Activated CD4-positive, alpha-beta memory T cell treated with anti-CD3 and anti-CD28 coated beads for 36 hours (primary cell): ENCODE measurements around the gene NSUN6. TPM values are rescaled to one million over a fixed set of nuclear protein-coding genes. Genes with fewer than 3 reads are reported as not detected.

ENCODE experiments used
- CTCF ChIA-PET: fragments of 350-600 bp; sonication (Branson Sonifier 250); formaldehyde crosslinking; loops from one replicate; lab custom pipeline; 2021; ENCODE audit warnings: antibody characterized with exemption, inconsistent platforms; lab: Charles Lee
- POLR2A ChIA-PET: fragments of 350-600 bp; sonication (Branson Sonifier 250); formaldehyde crosslinking; loops from one replicate; lab custom pipeline; 2021; ENCODE audit warnings: antibody characterized with exemption; lab: Charles Lee
- DNase-seq: peaks from one replicate; pipeline ENCODE4 v3.0.0-alpha.2; 2020
- H3K27ac Mint-ChIP-seq: one replicate; pipeline ENCODE4 v1.8.0; 2021; ENCODE audit warnings: mixed read lengths
- H3K27me3 Mint-ChIP-seq: one replicate; pipeline ENCODE4 v1.8.0; 2021; ENCODE audit warnings: mixed read lengths
- H3K36me3 Mint-ChIP-seq: one replicate; pipeline ENCODE4 v1.8.0; 2021; ENCODE audit warnings: mixed read lengths
- H3K4me1 Mint-ChIP-seq: one replicate; pipeline ENCODE4 v1.8.0; 2021; ENCODE audit warnings: low read depth, mixed read lengths
- H3K4me3 Mint-ChIP-seq: one replicate; pipeline ENCODE4 v1.8.0; 2021; ENCODE audit warnings: mild to moderate bottlenecking, mixed read lengths
- H3K9me3 Mint-ChIP-seq: one replicate; pipeline ENCODE4 v1.8.0; 2021; ENCODE audit warnings: mixed read lengths
- intact Hi-C: fragments of 100-400 bp; cut with micrococcal nuclease; formaldehyde crosslinking; loops from one replicate; pipeline ENCODE4 v1.15.1; 2023
- total RNA-seq, 2 experiments: library from RNA; stranded (reverse); gene quantifications; one replicate each; pipeline ENCODE4 v1.2.3, GENCODE V29; 2021

Gene NSUN6
- total RNA-seq, 2 experiments from 2014 or later, result 12.6 to 15.0 TPM

DNA sequence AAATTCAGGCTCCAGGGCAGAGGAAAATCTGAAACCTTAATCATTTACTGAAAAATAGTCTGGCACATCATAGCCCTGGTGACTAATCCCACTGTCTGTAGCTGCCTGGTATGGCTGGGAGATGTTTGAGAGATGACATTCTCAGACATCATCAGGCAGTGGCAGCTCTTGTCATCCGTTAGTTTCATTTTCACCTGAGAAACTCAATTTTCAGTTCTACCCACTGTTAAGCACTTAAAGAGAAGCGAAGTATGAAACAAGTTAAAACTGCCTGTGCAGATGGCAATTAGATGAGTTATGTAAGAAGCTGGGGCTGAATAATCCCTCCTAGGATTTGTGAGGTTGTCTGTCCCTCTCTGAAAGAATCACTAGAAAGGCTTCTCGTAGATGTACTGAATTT lies 150.2 kb downstream of the NSUN6 start:
- DNase-seq, result peak; percentile 18
- POLR2A ChIA-PET, result interaction anchor here (0.7 kb wide), 1 partner anchor 59 kb away, joined by 3 read pairs; no protein-coding TSS in a partner anchor
- Mint-ChIP-seq H3K9me3 (no peaks in the 10 kb centered on the region), H3K4me1 (peaks cover 10% of the 10 kb centered on the region), H3K36me3 (no peaks in the 10 kb centered on the region), H3K27me3 (peaks cover 1% of the 10 kb centered on the region), H3K4me3 (no peak overlapping the region), H3K27ac (no peak overlapping the region)
- intact Hi-C loops, result loop anchor here (2.0 kb wide), 1 partner anchor 148 kb away; no protein-coding TSS in a partner anchor
- CTCF ChIA-PET, result no interaction called here

DNA sequence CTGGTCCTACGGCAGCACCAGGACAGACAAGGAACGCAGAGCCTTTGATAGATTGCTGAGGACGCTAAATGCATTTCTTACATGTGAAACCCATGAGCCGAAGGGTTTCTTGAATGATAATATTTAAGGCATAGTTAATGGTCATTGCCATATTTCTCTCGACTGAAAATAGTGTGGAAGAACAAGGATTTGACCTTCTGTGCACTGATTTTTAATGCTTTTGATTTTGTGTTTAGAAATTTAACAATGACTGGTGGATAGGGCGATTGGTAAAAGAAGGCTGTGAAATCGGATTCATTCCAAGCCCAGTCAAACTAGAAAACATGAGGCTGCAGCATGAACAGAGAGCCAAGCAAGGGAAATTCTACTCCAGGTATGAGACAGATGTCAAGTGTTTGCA lies 150.8 kb downstream of the NSUN6 start:
- ChIA-PET POLR2A (no interaction called here), CTCF (no interaction called here)
- Mint-ChIP-seq H3K27ac (no peak overlapping the region), H3K4me3 (no peak overlapping the region), H3K4me1 (peaks cover 10% of the 10 kb centered on the region), H3K36me3 (no peaks in the 10 kb centered on the region), H3K9me3 (no peaks in the 10 kb centered on the region), H3K27me3 (peaks cover 1% of the 10 kb centered on the region)
- intact Hi-C loops, result loop anchor here (2.0 kb wide), 1 partner anchor 148 kb away; no protein-coding TSS in a partner anchor
- DNase-seq, result no peak

DNA sequence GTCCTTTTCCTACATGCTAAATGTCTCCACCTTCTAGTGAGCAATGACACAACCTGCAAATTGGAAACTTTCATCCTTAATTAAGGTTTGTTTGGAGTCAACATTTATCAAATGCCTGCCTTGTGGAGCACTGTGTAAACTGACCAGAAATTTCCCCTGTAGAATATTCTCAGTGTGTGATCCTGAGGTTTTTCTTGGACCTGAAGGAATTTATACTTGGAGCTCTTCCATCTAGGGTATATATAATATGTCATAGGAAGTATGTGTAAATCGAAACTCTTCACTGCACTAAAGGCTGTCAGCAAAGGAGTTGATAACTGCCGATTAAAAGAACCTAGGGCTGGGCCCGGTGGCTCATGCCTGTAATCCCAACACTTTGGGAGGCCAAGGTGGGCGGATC lies 152.4 kb downstream of the NSUN6 start:
- CTCF ChIA-PET, result no interaction called here
- Mint-ChIP-seq H3K36me3 (no peaks in the 10 kb centered on the region), H3K27ac (no peak overlapping the region), H3K9me3 (no peaks in the 10 kb centered on the region), H3K27me3 (no peaks in the 10 kb centered on the region), H3K4me1 (peaks cover 10% of the 10 kb centered on the region), H3K4me3 (no peak overlapping the region)
- intact Hi-C loops, result no loop called here
- no peak for DNase-seq
- POLR2A ChIA-PET, result no interaction called here

DNA sequence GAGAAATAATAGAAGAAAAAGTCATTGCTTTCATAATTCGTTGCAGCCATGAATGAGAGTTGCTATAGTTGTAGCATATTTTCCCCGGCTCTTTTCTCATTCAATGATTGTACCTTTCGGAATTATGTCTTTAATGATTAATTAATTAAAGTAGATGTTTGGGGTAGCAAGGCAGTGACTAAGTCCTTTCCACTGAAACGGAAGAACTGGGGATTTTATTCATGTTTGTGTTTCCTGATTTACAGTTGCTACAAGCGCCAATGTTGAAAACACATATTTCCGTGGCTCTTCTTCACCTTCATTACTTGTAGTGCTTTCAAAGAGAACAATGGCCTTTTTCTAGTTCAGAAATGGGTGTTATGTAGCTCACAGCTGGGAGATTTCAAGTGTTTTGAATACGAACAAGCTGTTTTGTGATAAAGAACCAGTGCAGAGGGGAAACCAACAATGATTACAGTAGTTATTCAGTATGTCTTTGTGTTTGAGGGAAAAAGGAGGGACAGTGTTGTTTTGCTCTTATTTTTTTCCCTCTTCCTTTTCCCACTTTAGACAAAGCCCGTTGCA lies 153.5 kb downstream of the NSUN6 start:
- Mint-ChIP-seq H3K27ac (no peak overlapping the region), H3K27me3 (no peaks in the 10 kb centered on the region), H3K36me3 (no peaks in the 10 kb centered on the region), H3K9me3 (no peaks in the 10 kb centered on the region), H3K4me3 (no peak overlapping the region), H3K4me1 (peaks cover 10% of the 10 kb centered on the region)
- intact Hi-C loops, result no loop called here
- no peak for DNase-seq
- ChIA-PET POLR2A (no interaction called here), CTCF (no interaction called here)

Other genes starting within 250 kb of the NSUN6 start
- gene ARL5B, start 7.8 kb upstream of the NSUN6 start, total RNA-seq, result 10 to 100 TPM; 16.2 to 16.3 TPM